ENCODE data around the gene TNS1.

DNA sequence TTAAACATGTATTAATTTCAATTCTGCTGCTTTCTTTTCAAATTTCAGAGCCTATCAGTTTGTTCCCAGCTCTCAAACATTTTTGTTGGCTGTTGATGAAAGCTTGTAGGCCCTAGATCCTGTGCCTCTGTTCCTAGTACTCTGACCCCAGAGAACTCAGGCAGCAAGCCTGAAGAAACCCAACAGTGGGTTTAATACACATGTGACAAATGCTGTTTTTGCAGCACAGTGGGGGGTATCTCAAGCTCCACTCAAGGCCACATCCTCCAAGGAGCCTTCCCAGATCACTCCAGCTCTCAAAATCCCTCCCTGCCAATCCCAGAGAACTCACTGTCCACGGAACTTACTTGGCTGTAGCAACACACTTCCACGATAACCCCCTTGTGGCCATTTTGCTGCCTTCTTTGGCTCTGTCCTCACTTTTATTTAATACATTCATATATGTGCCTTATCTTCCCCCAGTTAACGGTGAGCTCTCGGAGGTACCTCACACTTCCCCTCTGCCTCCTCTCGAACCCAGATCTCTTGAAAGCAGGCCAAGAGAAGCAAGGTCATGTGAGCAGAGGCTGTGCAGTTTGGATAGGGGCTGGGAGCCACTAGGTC, 122.4 kb downstream of the TNS1 start:
- TF ChIP-seq NR2C2 (IDR thresholded peaks at IDR 0.05; ENCODE audit: borderline replicate concordance, control insufficient read depth, insufficient read length, low read depth) (no peak), EZH2 (IDR thresholded peaks at IDR 0.05; ENCODE audit: borderline replicate concordance, control insufficient read depth, low read depth, low read length) (no peak)
